ENCODE measurements around the gene CIP2A. TPM values are rescaled to one million over a fixed set of nuclear protein-coding genes. Genes with fewer than 3 reads are reported as not detected.

CIP2A gene
- total RNA-seq (3.5 TPM), polyA plus RNA-seq (ENCODE audit: insufficient read depth, low read depth, low replicate concordance) (0.82 TPM)
- long read RNA-seq, donor 1, partial matches to known transcripts, result 17 of 17 reads
- long read RNA-seq, donor 1, other reads (novel, unspliced or antisense), result 0 of 17 reads
- long read RNA-seq, donor 2, result 0 reads
- long read RNA-seq, donor 3, partial matches to known transcripts, result 0 of 1 reads
- long read RNA-seq, donor 3, other reads (novel, unspliced or antisense), result 0 of 1 reads
- long read RNA-seq, donor 4, partial matches to known transcripts, result 25 of 25 reads
- long read RNA-seq, donor 4, other reads (novel, unspliced or antisense), result 0 of 25 reads
- long read RNA-seq, donor 5, result 0 reads
- long read RNA-seq, donor 6, result 0 reads
- long read RNA-seq, donor 7, partial matches to known transcripts, result 4 of 4 reads
- long read RNA-seq, donor 7, other reads (novel, unspliced or antisense), result 0 of 4 reads
- long read RNA-seq, donor 8, partial matches to known transcripts, result 21 of 23 reads
- long read RNA-seq, donor 8, other reads (novel, unspliced or antisense), result 0 of 23 reads
- long read RNA-seq, donor 9, result 0 reads
- long read RNA-seq, donor 10, partial matches to known transcripts, result 24 of 24 reads
- long read RNA-seq, donor 10, other reads (novel, unspliced or antisense), result 0 of 24 reads

DNA sequence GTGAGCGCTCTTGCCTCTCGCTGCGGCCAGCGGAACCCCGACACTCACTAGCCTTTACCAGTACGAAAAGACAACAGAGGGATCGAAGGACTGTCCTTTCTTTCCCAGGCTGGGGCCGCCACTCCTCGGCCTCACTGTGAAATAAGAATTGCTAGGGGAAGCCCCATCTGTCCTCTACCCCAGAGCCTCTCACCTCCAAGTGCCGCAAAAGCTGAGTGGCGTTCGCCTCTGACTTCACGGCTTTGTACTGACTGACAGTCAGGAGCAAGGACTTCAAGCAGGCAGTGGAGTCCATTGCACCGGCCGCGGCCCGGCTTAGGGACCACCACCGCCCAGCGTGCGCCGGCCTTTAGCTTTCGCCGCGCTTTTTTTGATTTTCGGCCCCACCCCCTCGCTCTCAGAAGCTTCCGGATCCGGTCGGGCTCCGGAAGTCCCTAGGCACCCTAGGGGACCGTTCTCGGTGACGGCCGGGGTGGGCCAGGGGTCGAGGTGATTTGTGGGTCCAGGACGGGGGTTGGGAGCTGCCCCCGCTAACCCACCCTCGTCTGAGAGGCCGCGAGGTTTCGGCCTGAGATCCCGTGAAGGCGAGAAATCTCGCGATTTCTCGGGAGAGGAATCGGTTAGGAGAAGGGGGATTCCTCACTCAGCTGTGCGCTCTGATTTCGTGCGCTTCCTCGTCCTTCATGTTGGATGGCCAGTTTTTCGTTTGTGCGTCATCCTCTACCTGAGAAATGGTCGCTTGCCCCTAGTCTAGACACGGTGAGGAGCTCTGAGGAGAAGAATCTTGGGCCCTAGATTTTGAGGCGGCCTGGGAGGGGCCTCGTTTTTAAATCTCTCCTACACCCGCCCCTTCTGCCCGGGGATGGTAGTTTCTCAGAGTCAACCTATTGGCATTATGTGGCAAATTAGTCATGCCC lies at the start of gene CIP2A, which contains the start of gene DZIP3:
CIP2A (minus strand) TSS at position 358 of the 917 bp plus-strand sequence; CDS start at position 295, 63 bp downstream.
DZIP3 (plus strand) TSS at position 642 of the 917 bp plus-strand sequence. CDS start 15,685 bp downstream, outside the sequence.
- no peak for TF ChIP-seq CTCF (IDR thresholded peaks at IDR 0.05; ENCODE audit: borderline replicate concordance, extremely low read depth, insufficient read depth)
- no peak for FAIRE-seq
- Histone ChIP-seq H3K27ac (ENCODE audit: low read depth in 2 of 2, low read length in 2 of 2) (peak within 1 kb of the TSS; percentile 90 to 97), H3K27me3 (ENCODE audit: control insufficient read depth, insufficient read depth, low read length) (no peaks in the 10 kb centered on the region), H3K4me1 (ENCODE audit: control insufficient read depth in 2 of 3, insufficient read depth in 2 of 3, low read depth in 1 of 3, low read length in 3 of 3) (peaks cover 0 to 4% (median 3%) of the 10 kb centered on the region in 3 donors), H3K36me3 (ENCODE audit: control insufficient read depth in 2 of 3, insufficient read depth in 3 of 3, low read length in 3 of 3) (no peaks in the 10 kb centered on the region), H3K9me3 (ENCODE audit: control insufficient read depth in 2 of 3, insufficient read depth in 1 of 3, low read length in 3 of 3) (no peaks in the 10 kb centered on the region), H3K9ac (ENCODE audit: low read length in 3 of 3) (peak within 1 kb of the TSS; percentile 91 to 99 (median 99)), H3K4me3 (ENCODE audit: low read length in 3 of 3) (peak within 1 kb of the TSS; percentile 91 to 99 (median 96))
- intact Hi-C loops (cut with DNase I), result no loop called here
- DNase-seq, result peak; percentile 97 to 98 (median 98)

DNA sequence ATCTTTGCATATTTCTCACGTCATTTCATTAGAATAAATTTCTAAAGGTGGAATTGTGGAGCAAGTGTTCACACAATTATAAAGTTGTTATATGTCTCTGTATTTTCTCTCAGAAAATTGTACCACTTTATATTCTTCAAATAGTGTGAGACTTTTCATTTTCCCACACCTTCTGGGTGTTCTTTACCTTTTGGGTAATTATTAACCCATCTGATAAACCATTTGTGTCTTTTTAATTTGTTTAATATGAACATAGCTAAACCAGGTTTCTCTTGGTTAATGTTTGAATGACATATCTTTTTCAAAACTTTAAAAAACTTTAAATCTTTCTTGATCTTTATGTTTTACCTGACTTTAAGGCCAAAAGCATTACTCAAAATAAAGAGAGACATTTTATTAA lies 40.7 kb upstream of the CIP2A start:
- Histone ChIP-seq H3K9me3 (ENCODE audit: control insufficient read depth in 2 of 3, insufficient read depth in 1 of 3, low read length in 3 of 3) (no peaks in the 10 kb centered on the region), H3K4me3 (ENCODE audit: low read length in 3 of 3) (no peak overlapping the region), H3K27me3 (ENCODE audit: control insufficient read depth, insufficient read depth, low read length) (no peaks in the 10 kb centered on the region), H3K36me3 (ENCODE audit: control insufficient read depth in 2 of 3, insufficient read depth in 3 of 3, low read length in 3 of 3) (peaks cover 0 to 4% (median 0%) of the 10 kb centered on the region in 3 donors), H3K27ac (ENCODE audit: low read depth in 2 of 2, low read length in 2 of 2) (no peak overlapping the region), H3K9ac (ENCODE audit: low read length in 3 of 3) (no peak overlapping the region), H3K4me1 (ENCODE audit: control insufficient read depth in 2 of 3, insufficient read depth in 2 of 3, low read depth in 1 of 3, low read length in 3 of 3) (no peaks in the 10 kb centered on the region)
- intact Hi-C loops (cut with DNase I), result no loop called here
- TF ChIP-seq CTCF (IDR thresholded peaks at IDR 0.05; ENCODE audit: borderline replicate concordance, extremely low read depth, insufficient read depth), result no peak
- peak; percentile 68 for FAIRE-seq
- peak in 1 of 5 donors; percentile 2 for DNase-seq

DNA sequence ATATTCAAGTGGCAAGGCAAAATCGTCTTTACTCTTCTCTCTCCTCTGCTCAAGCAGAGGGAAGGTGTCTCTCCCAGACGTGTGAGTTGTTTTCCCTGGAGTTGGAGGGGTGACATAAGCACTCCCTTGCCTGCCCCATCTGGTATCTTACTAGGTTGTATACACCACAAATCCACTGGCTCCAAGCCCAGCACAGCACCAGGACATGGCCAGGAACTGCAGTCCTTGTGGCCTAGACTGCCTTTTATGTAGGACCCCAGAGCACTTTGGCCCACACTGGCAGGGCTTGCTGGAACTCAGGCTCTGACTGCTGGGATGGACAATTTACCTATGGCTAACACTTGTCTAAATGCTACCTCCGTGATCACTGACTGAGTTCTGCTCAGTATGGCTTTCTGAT lies 34.3 kb upstream of the CIP2A start:
- intact Hi-C loops (cut with DNase I), result no loop called here
- H3K4me3 ChIP-seq (ENCODE audit: low read length in 3 of 3), result no peak overlapping the region
- H3K9ac ChIP-seq (ENCODE audit: low read length in 3 of 3), result no peak overlapping the region
- no peaks in the 10 kb centered on the region for H3K36me3 ChIP-seq (ENCODE audit: control insufficient read depth in 2 of 3, insufficient read depth in 3 of 3, low read length in 3 of 3)
- no peak for DNase-seq
- H3K27ac ChIP-seq (ENCODE audit: low read depth in 2 of 2, low read length in 2 of 2), result no peak overlapping the region
- H3K9me3 ChIP-seq (ENCODE audit: control insufficient read depth in 2 of 3, insufficient read depth in 1 of 3, low read length in 3 of 3), result no peaks in the 10 kb centered on the region
- no peak for FAIRE-seq
- TF ChIP-seq CTCF (IDR thresholded peaks at IDR 0.05; ENCODE audit: borderline replicate concordance, extremely low read depth, insufficient read depth), result no peak
- H3K27me3 ChIP-seq (ENCODE audit: control insufficient read depth, insufficient read depth, low read length), result no peaks in the 10 kb centered on the region
- no peaks in the 10 kb centered on the region for H3K4me1 ChIP-seq (ENCODE audit: control insufficient read depth in 2 of 3, insufficient read depth in 2 of 3, low read depth in 1 of 3, low read length in 3 of 3)
